HFF-Myc (cell line): Measurements from ENCODE around the gene PRDM7.
"Not testable (repeated sequence)": the region's sequence is repeated elsewhere in the genome, so short reads cannot be mapped to it uniquely, and the experiment has no call there.

Source experiments
- DNase-seq: peaks from one replicate; pipeline ENCODE4 v3.0.0-alpha.2; 2011; ENCODE audit warnings: low read depth; ENCODE audit errors: extremely low read depth
- H3K4me3 ChIP-seq: replicated peaks from 2 replicates; pipeline ENCODE4 v1.5.1; 2011; ENCODE audit warnings: low read depth, mild to moderate bottlenecking, control low read depth, low read length
- CTCF ChIP-seq: IDR thresholded peaks from 2 replicates; pipeline ENCODE4 v1.5.1; 2012; ENCODE audit warnings: mild to moderate bottlenecking, low read depth, low read length, control low read depth; ENCODE audit errors: missing control alignments

PRDM7 gene

GRCh38 chr16:90077240-90077756 is at the start of gene PRDM7:
Gene PRDM7 (minus strand): TSS chr16:90077331. CDS start chr16:90075910, 1,421 bp downstream.
- DNase-seq = peak; percentile 81
- no peak for TF ChIP-seq CTCF
- H3K4me3 ChIP-seq = peak within 1 kb of the TSS; percentile 35

GRCh38 chr16:90121846-90122245 is 44.7 kb upstream of the PRDM7 start:
- DNase-seq, H3K4me3 ChIP-seq: not testable (repeated sequence)

- DNase-seq, H3K4me3 ChIP-seq: not testable (repeated sequence)
Observed at GRCh38 chr16:90107617-90108016, 30.5 kb upstream of the PRDM7 start.

- DNase-seq, H3K4me3 ChIP-seq: not testable (repeated sequence)
Observed at GRCh38 chr16:90107060-90107459, 29.9 kb upstream of the PRDM7 start.

GRCh38 chr16:90106271-90106670 is 29.1 kb upstream of the PRDM7 start:
- not testable (repeated sequence) for DNase-seq, H3K4me3 ChIP-seq
- TF ChIP-seq CTCF = peak; percentile 19

- H3K4me3 ChIP-seq, DNase-seq: not testable (repeated sequence)
Observed at GRCh38 chr16:90104725-90105124, 27.6 kb upstream of the PRDM7 start.

GRCh38 chr16:90102086-90102884 is 25.2 kb upstream of the PRDM7 start:
- DNase-seq, H3K4me3 ChIP-seq: not testable (repeated sequence)

- not testable (repeated sequence) for DNase-seq, H3K4me3 ChIP-seq
Observed at GRCh38 chr16:90101332-90101731, 24.2 kb upstream of the PRDM7 start.

- not testable (repeated sequence) for DNase-seq, H3K4me3 ChIP-seq
Observed at GRCh38 chr16:90100790-90101189, 23.7 kb upstream of the PRDM7 start.

GRCh38 chr16:90100229-90100628 is 23.1 kb upstream of the PRDM7 start:
- DNase-seq, H3K4me3 ChIP-seq: not testable (repeated sequence)

GRCh38 chr16:90098936-90099335 is 21.8 kb upstream of the PRDM7 start:
- H3K4me3 ChIP-seq, DNase-seq: not testable (repeated sequence)

GRCh38 chr16:90097010-90097684 is 20.0 kb upstream of the PRDM7 start:
- DNase-seq, H3K4me3 ChIP-seq: not testable (repeated sequence)

- not testable (repeated sequence) for DNase-seq, H3K4me3 ChIP-seq
Observed at GRCh38 chr16:90094791-90095190, 17.7 kb upstream of the PRDM7 start.

- not testable (repeated sequence) for H3K4me3 ChIP-seq, DNase-seq
Observed at GRCh38 chr16:90094296-90094695, 17.2 kb upstream of the PRDM7 start.

- H3K4me3 ChIP-seq, DNase-seq: not testable (repeated sequence)
Observed at GRCh38 chr16:90093799-90094198, 16.7 kb upstream of the PRDM7 start.

GRCh38 chr16:90092781-90093180 is 15.7 kb upstream of the PRDM7 start:
- not testable (repeated sequence) for H3K4me3 ChIP-seq, DNase-seq
